GM18909 (cell line): Measurements from ENCODE around the gene MYO7B.
A peak's percentile ranks its signal among the peaks of the same experiment; 100 is the strongest.

Experiments
- ATAC-seq: cut with Tn5 transposase; IDR thresholded peaks from one replicate; pipeline ENCODE4 v1.9.1; 2021; ENCODE audit warnings: mild to moderate bottlenecking; ENCODE audit not compliant: unreplicated experiment, poor library complexity

Gene MYO7B

DNA sequence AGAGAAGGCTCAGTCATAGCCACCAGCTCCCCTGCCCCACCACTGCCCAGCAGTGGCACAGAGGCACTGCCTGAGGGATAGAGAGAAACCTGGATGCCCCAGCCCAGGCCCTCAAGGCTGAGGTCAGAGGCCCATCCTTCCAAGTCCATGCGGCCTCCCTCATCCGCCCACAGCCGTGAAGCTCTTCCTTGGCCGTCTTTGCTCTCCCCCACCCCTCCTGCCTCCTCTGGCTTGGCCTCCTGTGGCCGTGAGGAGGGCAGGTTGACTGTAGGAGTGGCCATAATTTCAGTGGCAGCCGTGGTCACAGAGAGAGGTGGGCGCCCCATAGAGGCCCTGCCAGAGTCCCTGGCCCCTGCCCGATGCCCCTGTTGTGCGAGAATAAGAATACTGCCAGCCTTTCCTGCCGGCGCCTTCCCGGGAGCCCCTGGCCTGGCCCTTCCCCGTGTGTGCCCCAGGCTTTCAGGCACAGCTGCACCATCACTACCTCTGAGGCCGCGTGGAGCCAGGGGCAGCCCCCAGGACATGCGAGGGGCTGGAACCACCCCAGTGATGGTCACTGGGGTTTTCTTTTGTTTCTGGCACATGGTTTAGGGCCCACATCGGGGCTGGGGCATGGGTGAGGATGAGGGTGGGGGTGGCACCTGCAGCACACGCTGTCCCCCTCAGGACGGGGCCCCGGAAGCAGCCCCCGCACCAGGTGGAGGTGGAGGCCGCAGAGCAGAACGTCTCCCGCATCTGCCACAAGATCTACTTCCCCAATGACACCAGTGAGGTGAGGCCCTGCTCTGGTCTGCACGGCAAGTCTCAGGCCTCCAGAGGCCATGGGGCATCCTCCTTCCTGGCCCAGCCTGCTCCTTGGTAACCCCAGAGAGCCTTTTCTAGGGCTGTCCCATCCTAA lies 97.4 kb downstream of the MYO7B start:
- no peak for ATAC-seq

DNA sequence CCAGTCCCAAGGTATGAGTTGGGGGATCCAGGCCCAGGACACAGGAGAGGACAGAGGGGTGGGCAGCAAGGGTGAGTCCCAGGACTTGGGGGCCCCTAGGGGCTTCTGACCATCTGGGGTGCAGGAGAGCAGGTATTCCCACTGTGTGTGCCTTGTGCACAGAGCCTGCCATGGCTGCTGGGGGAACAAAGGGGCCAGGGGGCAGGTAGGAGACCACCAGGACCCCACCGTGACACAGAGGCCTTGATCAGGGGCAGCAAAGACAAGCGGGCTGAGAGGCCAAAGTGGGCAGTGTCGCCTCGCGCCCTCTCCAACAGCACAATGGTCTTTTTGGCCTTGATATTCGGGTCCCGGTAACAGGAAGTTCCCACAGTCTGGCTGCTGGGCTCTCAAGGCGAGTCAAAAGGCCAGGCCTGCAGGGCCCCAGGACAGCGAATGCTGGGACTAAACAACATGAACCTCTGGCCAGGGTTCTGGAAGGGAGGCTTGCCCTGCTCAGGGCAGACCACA lies 98.1 kb downstream of the MYO7B start:
- ATAC-seq, result no peak

- no peak for ATAC-seq
These were observed 98.7 kb downstream of the MYO7B start for GRCh38 chr2:127634066-127634617.

- ATAC-seq, result no peak
These were observed 99.3 kb downstream of the MYO7B start for GRCh38 chr2:127634626-127635379.

GRCh38 chr2:127635380-127636237 lies 100.1 kb downstream of the MYO7B start:
- ATAC-seq, result no peak

GRCh38 chr2:127636248-127637235 lies 101.1 kb downstream of the MYO7B start:
- no peak for ATAC-seq

DNA sequence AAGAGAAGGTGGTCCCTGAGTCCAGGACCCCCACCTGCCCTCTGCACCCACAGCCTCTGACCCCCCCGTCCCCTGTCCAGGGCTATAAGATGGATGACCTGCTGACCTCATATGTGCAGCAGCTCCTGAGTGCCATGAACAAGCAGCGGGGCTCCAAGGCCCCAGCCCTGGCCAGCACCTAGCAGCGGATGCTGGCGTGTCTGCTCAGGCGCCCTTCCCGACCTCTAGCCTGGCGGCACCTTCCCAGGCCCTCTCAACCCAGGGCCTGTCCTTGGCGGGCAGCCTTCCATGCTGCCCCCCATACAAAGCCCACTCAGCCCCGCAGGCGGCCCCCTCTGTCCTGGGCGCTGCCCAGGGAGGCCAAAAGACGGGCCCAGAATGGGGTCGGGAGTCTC lies 101.8 kb downstream of the MYO7B start:
- no peak for ATAC-seq

DNA sequence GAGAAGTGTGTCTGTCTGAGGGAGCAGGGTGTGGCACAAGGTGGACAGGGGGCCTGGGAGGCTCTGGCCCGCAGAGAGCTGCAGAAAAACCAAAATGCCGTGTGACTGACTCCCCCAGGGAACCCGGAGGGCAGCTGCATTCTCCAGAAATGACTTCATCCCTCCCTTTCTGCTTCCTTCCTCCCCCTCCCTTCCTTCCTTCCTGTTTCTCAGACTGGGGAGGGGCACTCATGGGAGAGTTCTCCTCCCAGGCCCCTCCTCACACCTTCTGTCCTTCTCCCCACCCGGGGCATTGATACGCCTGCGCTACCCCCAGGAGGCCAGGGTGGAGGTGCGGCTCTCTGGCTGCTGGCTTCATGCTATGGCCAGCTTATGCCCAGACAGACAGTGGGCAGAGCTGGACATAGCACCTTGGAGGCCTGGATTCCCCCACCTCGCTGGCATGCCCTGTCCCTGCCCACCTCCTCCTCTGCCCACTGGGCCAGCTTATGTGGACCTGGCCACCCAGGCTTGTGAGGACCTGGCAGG lies 102.3 kb downstream of the MYO7B start:
- ATAC-seq, result no peak

GRCh38 chr2:127638361-127639110 lies 103.1 kb downstream of the MYO7B start:
- no peak for ATAC-seq

DNA sequence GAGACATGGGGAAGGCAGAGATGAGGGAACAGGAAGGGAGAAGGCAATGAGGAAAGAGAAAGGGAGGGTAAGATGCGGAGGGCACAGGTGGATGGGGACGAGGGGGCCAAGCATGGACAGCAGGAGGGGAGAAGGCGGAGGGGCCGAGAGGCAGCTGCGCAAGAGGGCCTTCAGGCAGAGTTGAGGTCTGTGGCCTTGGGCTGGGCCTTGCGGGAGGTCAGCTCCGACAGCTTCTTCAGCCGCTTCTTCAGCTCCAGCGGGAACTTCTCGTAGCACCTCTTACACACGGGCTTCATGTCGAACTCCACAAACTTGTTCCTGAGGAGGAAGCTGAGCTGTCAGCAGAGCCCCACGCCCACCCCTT lies 103.6 kb downstream of the MYO7B start:
- no peak for ATAC-seq

DNA sequence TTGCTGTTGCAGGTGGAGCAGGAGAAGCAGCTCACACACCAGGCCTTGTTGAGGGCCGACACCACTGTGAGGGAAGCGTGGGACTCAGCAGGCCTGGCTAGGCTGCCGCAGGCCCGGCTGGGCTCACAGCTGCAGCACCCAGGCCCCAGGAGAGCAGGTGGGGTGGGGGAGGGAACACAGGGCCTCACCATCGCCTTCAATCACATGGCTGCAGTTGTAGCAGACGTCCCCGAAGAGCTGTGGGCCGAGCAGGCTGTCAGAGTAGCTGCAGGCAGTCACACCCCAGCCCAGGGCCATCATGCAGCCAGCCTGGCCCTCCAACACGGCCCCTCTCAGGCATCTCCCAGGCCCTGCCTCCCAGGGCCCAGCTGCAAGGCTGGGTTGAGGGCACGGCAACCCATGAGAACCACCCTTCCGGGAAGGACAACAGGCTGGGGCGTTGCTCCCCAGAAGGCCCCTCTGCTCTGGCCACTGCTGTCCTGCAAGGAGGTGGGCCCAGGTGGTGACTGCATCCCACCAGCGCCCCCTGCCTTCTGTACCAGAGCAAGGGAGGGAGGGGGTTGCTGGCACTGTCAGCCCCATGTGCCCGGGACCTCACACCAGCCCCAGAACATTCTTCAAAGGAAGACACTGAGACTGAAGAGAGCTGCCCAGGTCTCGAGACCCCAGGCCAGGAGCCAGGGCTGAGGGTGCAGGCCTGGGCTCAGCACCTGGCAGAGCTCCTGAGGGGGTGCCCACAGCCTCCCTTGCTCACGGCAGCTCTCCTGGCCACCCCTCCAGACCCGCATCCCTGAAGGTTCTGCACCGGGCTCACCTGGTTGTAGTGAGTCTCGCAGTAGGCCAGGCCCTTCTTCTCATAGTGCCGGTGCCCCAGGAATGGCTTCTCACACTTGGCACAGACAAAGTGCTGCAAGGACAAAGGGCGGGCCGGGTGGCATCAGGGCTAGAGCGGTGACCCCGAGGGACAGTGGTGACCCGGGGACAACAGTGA lies 104.9 kb downstream of the MYO7B start:
- peak; percentile 59 for ATAC-seq

GRCh38 chr2:127641133-127641532 lies 105.7 kb downstream of the MYO7B start:
- ATAC-seq, result no peak

DNA sequence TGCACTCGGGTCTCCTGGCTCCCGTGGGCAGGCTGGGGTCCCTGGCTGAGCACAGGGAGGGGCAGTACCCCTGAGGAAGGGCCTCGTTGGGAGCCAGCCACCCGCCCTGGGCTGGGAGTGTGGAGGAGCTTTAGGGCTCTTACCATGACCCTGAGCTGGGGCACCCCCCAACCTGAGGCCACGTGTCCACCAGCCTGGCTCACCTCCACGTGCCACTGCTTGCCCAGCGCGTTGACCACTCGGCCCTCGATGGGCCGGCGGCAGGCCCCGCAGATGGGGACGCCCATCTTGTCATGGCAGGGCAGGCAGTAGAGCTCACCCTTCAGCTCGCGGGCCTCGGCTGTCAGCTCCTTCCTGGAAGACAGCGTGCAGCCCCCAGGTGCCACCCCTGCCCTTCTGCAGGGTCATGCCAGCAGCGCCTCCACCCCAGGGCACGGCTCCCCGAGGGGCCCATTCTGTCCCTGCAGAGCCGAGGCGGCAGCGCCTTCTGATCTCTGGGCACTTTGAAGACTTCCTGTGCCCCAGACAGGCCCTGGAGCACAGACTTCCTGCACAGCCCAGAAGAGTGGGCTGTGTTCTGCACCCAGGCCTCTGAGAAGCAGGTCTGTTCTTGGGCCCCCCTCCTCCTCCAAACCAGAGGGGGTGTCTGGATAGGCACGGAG lies 106.5 kb downstream of the MYO7B start:
- ATAC-seq, result no peak

- ATAC-seq, result no peak
These were observed 107.4 kb downstream of the MYO7B start for GRCh38 chr2:127642706-127643438.

DNA sequence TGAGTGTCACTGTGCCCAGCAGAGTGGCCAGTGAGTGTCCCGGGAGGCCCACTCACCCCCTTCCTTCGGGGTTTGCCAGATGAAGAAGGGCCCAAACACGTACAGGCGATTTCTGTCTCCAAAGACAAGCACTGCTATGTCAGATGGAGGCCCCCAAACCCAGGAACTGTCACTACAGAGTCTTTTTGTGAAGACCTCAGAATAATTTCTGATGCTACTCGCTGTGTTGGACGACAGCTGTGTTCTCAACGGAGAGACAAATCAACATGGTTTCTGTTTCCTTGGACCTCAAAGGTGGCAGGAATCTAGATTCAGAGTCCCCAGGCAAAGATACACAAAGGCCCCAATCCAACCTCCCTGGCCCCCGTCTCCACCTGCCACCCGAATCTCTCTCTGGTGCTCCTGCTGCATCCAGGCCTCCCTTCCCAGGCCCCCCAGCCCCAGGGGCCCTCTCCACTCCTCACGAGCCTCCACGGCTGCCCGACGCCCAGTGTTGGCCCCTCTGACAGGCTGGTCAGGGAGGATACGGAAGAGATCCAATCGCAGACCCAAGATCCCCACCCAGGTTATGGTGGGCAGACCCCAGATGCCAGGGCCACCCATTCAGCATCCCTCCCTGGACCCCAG lies 108.1 kb downstream of the MYO7B start:
- no peak for ATAC-seq
